GM10847 (cell line): ENCODE measurements around the gene C1QTNF4.

ENCODE experiments used
- POLR2A ChIP-seq: IDR thresholded peaks from 2 replicates; pipeline ENCODE4 v1.6.1; 2011; ENCODE audit not compliant: insufficient read length; ENCODE audit errors: extremely low read depth

C1QTNF4 gene

GRCh38 chr11:47552566-47553405, 41.4 kb downstream of the C1QTNF4 start, which contains the start of gene CELF1:
CELF1 (minus strand) TSS chr11:47553132; CDS start chr11:47499523, 53,609 bp downstream.
- TF ChIP-seq POLR2A = peak; percentile 75

DNA sequence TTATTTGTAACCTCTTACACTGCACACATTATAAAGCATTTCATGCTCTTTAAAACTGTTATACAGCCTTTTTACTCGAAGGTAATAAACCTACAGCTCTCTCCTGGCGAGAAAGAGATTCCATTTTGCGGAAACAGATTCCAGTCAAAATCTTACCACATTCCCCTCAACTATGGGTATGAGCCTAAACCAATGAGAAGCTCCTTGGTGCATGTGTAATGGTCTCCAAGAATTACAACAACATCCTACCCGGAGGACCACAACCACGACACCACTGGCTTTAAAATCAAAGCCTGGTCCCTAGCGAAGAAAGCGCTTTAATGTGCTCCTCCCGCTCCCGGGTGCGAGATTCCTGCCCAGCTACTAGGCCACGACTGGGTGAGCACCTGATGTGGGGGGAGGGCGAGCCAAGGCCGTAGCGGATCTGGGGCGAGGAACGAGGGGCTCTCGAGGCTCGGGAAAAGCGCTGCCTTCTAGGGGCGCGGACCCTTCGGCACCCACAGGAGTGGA, 42.1 kb downstream of the C1QTNF4 start:
- no peak for TF ChIP-seq POLR2A

DNA sequence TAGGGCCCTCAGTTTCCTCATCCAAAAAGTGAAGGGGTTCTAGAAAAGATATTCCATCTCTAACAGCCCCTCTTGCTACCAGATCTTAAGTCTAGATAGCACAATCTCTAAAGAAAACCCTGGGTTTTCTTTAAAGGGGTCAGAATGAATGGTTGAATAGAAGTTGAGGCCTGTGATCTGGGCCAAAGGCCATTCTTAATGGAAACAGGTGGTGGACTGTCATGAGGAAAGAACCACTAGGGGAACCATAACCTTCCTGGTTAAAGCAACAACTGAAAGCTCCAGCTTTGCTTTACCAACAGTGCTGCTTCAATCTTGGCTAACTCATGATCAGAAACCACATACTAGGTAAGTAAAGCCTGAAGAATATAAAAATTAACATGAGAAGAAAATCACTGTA, 43.1 kb downstream of the C1QTNF4 start:
- TF ChIP-seq POLR2A = no peak

DNA sequence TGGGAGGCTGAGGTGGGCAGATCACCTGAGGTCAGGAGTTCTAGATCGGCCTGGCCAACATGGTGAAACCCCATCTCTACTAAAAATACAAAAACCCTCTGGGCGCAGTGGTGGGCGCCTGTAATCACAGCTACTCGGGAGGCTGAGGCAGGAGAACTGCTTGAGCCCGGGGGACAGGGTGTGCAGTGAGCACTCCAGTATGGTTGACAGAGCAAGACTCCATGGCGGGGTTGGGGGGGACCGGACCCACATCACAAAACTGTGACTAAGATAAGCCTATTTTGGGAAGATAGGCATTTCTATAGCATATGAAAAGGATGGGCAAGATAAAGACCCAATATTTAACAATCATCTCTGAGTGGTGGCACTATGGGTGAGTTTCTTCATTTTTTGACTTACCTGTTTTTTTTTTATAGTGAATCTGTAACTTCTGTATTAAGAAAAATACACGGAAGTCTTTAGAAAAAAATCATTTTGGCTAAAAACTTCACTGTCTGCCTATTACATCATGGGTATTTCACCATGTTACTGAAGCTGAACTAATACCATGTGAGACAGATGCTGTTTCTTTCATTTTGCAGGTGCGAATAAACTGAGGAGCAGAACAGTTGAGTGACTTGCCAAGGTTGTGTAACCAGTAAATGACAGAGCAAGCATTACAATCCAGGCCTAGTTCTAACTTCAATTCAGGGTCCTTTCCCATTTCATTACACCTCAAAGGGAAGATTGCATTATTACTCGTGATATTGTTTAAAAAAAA, 43.7 kb downstream of the C1QTNF4 start:
- TF ChIP-seq POLR2A = no peak

DNA sequence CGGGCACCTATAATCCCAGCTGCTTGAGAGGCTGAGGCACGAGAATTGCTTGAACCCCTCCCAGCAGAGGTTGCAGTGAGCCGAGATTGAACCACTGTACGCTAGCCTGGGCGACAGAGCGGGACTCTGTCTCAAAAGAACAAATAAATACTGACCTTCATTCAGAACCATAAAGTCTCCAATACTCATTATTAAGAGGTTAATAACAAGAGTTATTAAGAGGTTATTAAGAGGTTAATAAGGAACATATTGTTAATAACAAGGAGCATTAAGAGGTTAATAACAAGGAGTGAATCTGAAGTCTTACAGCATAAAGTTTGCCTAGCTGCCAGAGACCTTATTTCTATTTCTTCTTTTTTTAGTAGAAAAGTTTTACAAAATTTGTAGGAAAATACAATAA, 48.9 kb downstream of the C1QTNF4 start:
- no peak for TF ChIP-seq POLR2A

DNA sequence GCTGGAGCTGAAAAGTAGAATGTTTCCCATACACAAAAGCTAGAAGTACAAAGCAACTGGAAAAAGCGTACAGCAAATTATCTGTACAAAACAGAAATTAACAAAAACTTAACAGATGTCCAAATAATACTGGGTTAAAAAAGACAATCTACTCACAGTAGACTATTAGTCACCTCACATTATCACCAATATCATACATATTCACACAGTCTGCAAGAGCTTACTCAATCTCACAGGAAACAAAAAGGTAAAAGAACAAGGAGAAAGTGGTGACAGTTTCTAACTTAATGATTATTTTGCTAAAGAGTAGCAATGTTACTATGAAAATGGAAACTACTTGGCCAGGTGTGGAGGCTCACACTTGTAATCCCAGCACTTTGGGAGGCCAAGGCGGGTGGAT, 53.1 kb downstream of the C1QTNF4 start:
- TF ChIP-seq POLR2A = no peak

DNA sequence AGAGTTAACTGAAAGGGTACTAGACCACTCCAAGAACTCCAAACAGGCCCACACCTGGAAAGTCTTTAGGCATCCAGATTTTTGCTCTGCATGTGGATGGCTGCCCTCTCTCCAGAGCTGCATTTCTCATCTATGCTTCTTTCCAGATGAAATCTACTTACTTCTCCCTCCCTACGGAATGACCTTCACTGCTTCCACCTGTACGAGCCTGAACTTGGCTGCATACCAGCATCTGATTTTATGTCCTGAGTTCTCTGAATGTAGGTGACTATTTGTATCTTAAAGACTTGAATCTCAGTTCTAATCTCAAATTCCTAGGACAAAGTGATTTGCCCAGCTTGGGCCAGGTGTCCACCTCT, 54.6 kb downstream of the C1QTNF4 start:
- no peak for TF ChIP-seq POLR2A
